GM23338 (cell line): ENCODE results near the gene GLP1R. TPM values are rescaled to one million over a fixed set of nuclear protein-coding genes. Genes with fewer than 3 reads are reported as not detected.

ENCODE experiments used
- ATAC-seq: fragments of 200-7000 bp; cut with Tn5 transposase; 3 replicates; pipeline ENCODE4 v1.9.1; 2020
- DNase-seq: peaks from one replicate; pipeline ENCODE4 v3.0.0-alpha.2; 2015; ENCODE audit warnings: low spot score
- H2AFZ ChIP-seq: fragments of 200-600 bp; sonication (generic); 2 replicates; pipeline ENCODE4 v1.8.0; 2016; ENCODE audit warnings: antibody characterized with exemption, mild to moderate bottlenecking, moderate library complexity
- H3F3A ChIP-seq: fragments of 200-600 bp; sonication (generic); replicated peaks from 2 replicates; pipeline ENCODE4 v1.8.0; 2017; ENCODE audit warnings: antibody characterized with exemption, mixed run types, low read depth
- H3K27ac ChIP-seq: fragments of 200-600 bp; sonication (generic); 2 replicates; pipeline ENCODE4 v1.6.1; 2016; ENCODE audit warnings: low read depth
- H3K27me3 ChIP-seq: fragments of 200-600 bp; sonication (generic); 2 replicates; pipeline ENCODE4 v1.8.0; 2016; ENCODE audit warnings: mild to moderate bottlenecking, mixed run types, moderate library complexity; ENCODE audit not compliant: insufficient read depth
- H3K36me3 ChIP-seq: fragments of 200-600 bp; sonication (generic); 2 replicates; pipeline ENCODE4 v1.8.0; 2016; ENCODE audit warnings: mild to moderate bottlenecking; ENCODE audit not compliant: insufficient read depth
- H3K4me1 ChIP-seq: fragments of 200-600 bp; sonication (generic); 2 replicates; pipeline ENCODE4 v1.8.0; 2016; ENCODE audit warnings: mild to moderate bottlenecking, moderate library complexity; ENCODE audit not compliant: insufficient read depth
- H3K4me2 ChIP-seq: fragments of 200-600 bp; sonication (generic); 2 replicates; pipeline ENCODE4 v1.7.1; 2017; ENCODE audit warnings: mixed run types
- H3K4me3 ChIP-seq: fragments of 200-600 bp; sonication (generic); 2 replicates; pipeline ENCODE4 v1.6.1; 2016; ENCODE audit warnings: mixed run types
- H3K79me2 ChIP-seq: fragments of 200-600 bp; sonication (generic); replicated peaks from 2 replicates; pipeline ENCODE4 v1.8.0; 2017; ENCODE audit warnings: mild to moderate bottlenecking; ENCODE audit not compliant: insufficient read depth
- H3K9me2 ChIP-seq: fragments of 200-600 bp; sonication (generic); 2 replicates; pipeline ENCODE4 v1.8.0; 2017; ENCODE audit not compliant: insufficient read depth
- H4K20me1 ChIP-seq: fragments of 200-600 bp; sonication (generic); replicated peaks from 2 replicates; pipeline ENCODE4 v1.8.0; 2017; ENCODE audit warnings: mild to moderate bottlenecking; ENCODE audit not compliant: insufficient read depth
- H3K27ac Mint-ChIP-seq: 2 replicates; pipeline ENCODE4 v1.8.0; 2020; ENCODE audit warnings: inconsistent platforms, mild to moderate bottlenecking, moderate library complexity, mixed read lengths
- H3K27me3 Mint-ChIP-seq: 3 replicates; pipeline ENCODE4 v1.8.0; 2022; ENCODE audit warnings: low read depth, mild to moderate bottlenecking, moderate library complexity, mixed read lengths, inconsistent platforms; ENCODE audit not compliant: insufficient read depth, poor library complexity
- H3K36me3 Mint-ChIP-seq: 3 replicates; pipeline ENCODE4 v1.8.0; 2021; ENCODE audit warnings: low read depth, mild to moderate bottlenecking, inconsistent platforms, moderate library complexity, mixed read lengths
- H3K4me1 Mint-ChIP-seq: 3 replicates; pipeline ENCODE4 v1.8.0; 2020; ENCODE audit warnings: mild to moderate bottlenecking, inconsistent platforms, mixed read lengths
- H3K4me3 Mint-ChIP-seq: 3 replicates; pipeline ENCODE4 v1.8.0; 2021; ENCODE audit warnings: moderate library complexity, mild to moderate bottlenecking, inconsistent platforms, mixed read lengths
- H3K9me3 Mint-ChIP-seq: 3 replicates; pipeline ENCODE4 v1.8.0; 2020; ENCODE audit warnings: moderate library complexity, mild to moderate bottlenecking, inconsistent platforms, mixed read lengths
- JUNB ChIP-seq: IDR thresholded peaks from one replicate; pipeline ENCODE4 v1.6.1; 2016; ENCODE audit warnings: antibody characterized with exemption; ENCODE audit not compliant: unreplicated experiment
- NANOG ChIP-seq: IDR thresholded peaks from 2 replicates; pipeline ENCODE4 v1.6.1; 2016; ENCODE audit warnings: antibody characterized with exemption, borderline replicate concordance
- STAT1 ChIP-seq: IDR thresholded peaks from one replicate; pipeline ENCODE4 v1.6.1; 2016; ENCODE audit warnings: antibody characterized with exemption; ENCODE audit not compliant: unreplicated experiment
- ZNF114 ChIP-seq: fragments of 250-450 bp; sonication (Bioruptor Pico); IDR thresholded peaks from 2 replicates; pipeline ENCODE4 v1.5.0; 2020; ENCODE audit warnings: mild to moderate bottlenecking, moderate library complexity
- ZNF331 ChIP-seq: fragments of 250-450 bp; sonication (Bioruptor Pico); IDR thresholded peaks from 2 replicates; pipeline ENCODE4 v1.5.0; 2020; ENCODE audit warnings: low read depth, mild to moderate bottlenecking, moderate library complexity
- polyA plus RNA-seq: library from polyadenylated mRNA; unstranded; fragments of >200 nt; fragmentation: Nextera tagmentation; extraction: Ambion mirVana; gene quantifications from 2 replicates; pipeline ENCODE4 v1.2.1, GENCODE V29; 2016
- total RNA-seq: library from RNA; depleted of rRNA; stranded (reverse); fragments of >200 nt; shearing (Covaris generic); gene quantifications from 2 replicates; pipeline ENCODE4 v1.2.3, GENCODE V29; 2014
- TF ChIP-seq, protein P1 (sequence below): fragments of 250-450 bp; sonication (Bioruptor Pico); IDR thresholded peaks from 2 replicates; pipeline ENCODE4 v1.5.0; 2020; ENCODE audit warnings: mild to moderate bottlenecking, moderate library complexity
- TF ChIP-seq, protein P2 (sequence below): IDR thresholded peaks from 2 replicates; pipeline ENCODE4 v1.6.1; 2016; ENCODE audit warnings: antibody characterized with exemption

GLP1R gene
- total and polyA plus RNA-seq, 2 experiments from 2014 or later: 0.42 to 3.7 TPM

- TF ChIP-seq, protein P1, sequence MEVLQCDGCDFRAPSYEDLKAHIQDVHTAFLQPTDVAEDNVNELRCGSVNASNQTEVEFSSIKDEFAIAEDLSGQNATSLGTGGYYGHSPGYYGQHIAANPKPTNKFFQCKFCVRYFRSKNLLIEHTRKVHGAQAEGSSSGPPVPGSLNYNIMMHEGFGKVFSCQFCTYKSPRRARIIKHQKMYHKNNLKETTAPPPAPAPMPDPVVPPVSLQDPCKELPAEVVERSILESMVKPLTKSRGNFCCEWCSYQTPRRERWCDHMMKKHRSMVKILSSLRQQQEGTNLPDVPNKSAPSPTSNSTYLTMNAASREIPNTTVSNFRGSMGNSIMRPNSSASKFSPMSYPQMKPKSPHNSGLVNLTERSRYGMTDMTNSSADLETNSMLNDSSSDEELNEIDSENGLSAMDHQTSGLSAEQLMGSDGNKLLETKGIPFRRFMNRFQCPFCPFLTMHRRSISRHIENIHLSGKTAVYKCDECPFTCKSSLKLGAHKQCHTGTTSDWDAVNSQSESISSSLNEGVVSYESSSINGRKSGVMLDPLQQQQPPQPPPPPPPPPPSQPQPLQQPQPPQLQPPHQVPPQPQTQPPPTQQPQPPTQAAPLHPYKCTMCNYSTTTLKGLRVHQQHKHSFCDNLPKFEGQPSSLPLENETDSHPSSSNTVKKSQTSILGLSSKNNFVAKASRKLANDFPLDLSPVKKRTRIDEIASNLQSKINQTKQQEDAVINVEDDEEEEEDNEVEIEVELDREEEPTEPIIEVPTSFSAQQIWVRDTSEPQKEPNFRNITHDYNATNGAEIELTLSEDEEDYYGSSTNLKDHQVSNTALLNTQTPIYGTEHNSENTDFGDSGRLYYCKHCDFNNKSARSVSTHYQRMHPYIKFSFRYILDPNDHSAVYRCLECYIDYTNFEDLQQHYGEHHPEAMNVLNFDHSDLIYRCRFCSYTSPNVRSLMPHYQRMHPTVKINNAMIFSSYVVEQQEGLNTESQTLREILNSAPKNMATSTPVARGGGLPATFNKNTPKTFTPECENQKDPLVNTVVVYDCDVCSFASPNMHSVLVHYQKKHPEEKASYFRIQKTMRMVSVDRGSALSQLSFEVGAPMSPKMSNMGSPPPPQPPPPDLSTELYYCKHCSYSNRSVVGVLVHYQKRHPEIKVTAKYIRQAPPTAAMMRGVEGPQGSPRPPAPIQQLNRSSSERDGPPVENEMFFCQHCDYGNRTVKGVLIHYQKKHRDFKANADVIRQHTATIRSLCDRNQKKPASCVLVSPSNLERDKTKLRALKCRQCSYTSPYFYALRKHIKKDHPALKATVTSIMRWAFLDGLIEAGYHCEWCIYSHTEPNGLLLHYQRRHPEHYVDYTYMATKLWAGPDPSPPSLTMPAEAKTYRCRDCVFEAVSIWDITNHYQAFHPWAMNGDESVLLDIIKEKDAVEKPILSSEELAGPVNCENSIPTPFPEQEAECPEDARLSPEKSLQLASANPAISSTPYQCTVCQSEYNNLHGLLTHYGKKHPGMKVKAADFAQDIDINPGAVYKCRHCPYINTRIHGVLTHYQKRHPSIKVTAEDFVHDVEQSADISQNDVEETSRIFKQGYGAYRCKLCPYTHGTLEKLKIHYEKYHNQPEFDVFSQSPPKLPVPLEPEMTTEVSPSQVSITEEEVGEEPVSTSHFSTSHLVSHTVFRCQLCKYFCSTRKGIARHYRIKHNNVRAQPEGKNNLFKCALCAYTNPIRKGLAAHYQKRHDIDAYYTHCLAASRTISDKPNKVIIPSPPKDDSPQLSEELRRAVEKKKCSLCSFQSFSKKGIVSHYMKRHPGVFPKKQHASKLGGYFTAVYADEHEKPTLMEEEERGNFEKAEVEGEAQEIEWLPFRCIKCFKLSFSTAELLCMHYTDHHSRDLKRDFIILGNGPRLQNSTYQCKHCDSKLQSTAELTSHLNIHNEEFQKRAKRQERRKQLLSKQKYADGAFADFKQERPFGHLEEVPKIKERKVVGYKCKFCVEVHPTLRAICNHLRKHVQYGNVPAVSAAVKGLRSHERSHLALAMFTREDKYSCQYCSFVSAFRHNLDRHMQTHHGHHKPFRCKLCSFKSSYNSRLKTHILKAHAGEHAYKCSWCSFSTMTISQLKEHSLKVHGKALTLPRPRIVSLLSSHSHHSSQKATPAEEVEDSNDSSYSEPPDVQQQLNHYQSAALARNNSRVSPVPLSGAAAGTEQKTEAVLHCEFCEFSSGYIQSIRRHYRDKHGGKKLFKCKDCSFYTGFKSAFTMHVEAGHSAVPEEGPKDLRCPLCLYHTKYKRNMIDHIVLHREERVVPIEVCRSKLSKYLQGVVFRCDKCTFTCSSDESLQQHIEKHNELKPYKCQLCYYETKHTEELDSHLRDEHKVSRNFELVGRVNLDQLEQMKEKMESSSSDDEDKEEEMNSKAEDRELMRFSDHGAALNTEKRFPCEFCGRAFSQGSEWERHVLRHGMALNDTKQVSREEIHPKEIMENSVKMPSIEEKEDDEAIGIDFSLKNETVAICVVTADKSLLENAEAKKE (CRISPR knock-in tag): no peak
- TF ChIP-seq JUNB: no peak
These were observed 65.2 kb downstream of the GLP1R start (continued) for GRCh38 chr6:39113788-39114187.

DNA sequence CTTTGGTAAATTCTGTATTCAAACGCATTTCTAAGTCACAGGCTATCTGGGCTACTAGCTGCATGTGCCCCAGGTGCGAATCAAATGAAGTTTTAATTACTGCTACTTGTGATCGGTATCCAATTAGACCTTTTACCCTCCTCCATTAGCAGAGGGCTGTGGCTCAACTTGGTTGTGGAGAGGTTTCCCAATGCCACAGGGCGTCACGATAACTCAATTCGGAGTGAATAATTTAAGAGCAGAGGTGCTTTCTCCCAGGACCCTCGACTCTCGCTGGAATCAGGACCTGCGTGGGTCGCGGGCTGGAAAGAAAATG, 65.8 kb downstream of the GLP1R start:
- peak overlapping the region; percentile 96; the same call in 1 of the 2 replicates for H3K27ac ChIP-seq
- H3K79me2 ChIP-seq: no peaks in the 10 kb centered on the region
- Mint-ChIP-seq H3K4me1 (peaks cover 15% of the 10 kb centered on the region), H3K4me3 (peak overlapping the region; percentile 84), H3K27ac (peak overlapping the region; percentile 71), H3K36me3 (no peaks in the 10 kb centered on the region), H3K27me3 (peaks cover 3% of the 10 kb centered on the region), H3K9me3 (no peaks in the 10 kb centered on the region)
- no peaks in the 10 kb centered on the region for H3K36me3 ChIP-seq
- H3K4me1 ChIP-seq: peaks cover 17% of the 10 kb centered on the region
- DNase-seq: no peak
- H3F3A ChIP-seq: 0 out of 2 replicates have a peak, but pooled peaks cover 10% of the 10 kb centered on the region
- peak overlapping the region; percentile 83 for H3K4me3 ChIP-seq
- H2AFZ ChIP-seq: peak overlapping the region; percentile 100
- peak; percentile 21 for ATAC-seq
- H3K27me3 ChIP-seq: 0 out of 2 replicates have a peak, but pooled peaks cover 4% of the 10 kb centered on the region
- H3K9me2 ChIP-seq: no peaks in the 10 kb centered on the region
- peak overlapping the region; percentile 94 for H3K4me2 ChIP-seq
- H4K20me1 ChIP-seq: no peaks in the 10 kb centered on the region
- TF ChIP-seq, protein P2, sequence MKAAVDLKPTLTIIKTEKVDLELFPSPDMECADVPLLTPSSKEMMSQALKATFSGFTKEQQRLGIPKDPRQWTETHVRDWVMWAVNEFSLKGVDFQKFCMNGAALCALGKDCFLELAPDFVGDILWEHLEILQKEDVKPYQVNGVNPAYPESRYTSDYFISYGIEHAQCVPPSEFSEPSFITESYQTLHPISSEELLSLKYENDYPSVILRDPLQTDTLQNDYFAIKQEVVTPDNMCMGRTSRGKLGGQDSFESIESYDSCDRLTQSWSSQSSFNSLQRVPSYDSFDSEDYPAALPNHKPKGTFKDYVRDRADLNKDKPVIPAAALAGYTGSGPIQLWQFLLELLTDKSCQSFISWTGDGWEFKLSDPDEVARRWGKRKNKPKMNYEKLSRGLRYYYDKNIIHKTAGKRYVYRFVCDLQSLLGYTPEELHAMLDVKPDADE: no peak
- TF ChIP-seq, protein P1 (CRISPR knock-in tag): no peak
- TF ChIP-seq ZNF331 (CRISPR knock-in tag) (no peak), NANOG (no peak), STAT1 (no peak), ZNF114 (CRISPR knock-in tag) (no peak)
